OCI-LY7 (cell line): ENCODE results near the gene KHDC4. TPM values are rescaled to one million over a fixed set of nuclear protein-coding genes. Genes with fewer than 3 reads are reported as not detected.

ENCODE experiments used
- BruUV-seq: library from RNA; stranded (reverse); fragments of 400-500 nt; replicated peaks from 2 replicates; lab custom pipeline; 2021; lab: Mats Ljungman, UMichigan
- CTCF ChIA-PET: fragments of 300-600 bp; sonication (Branson Sonifier 250); formaldehyde crosslinking; loops from one replicate; lab custom pipeline; 2022; ENCODE audit warnings: antibody characterized with exemption; ENCODE audit not compliant: unreplicated experiment; lab: Charles Lee
- POLR2A ChIA-PET: fragments of 300-600 bp; sonication (Branson Sonifier 250); formaldehyde crosslinking; loops from one replicate; lab custom pipeline; 2022; ENCODE audit warnings: antibody characterized with exemption; lab: Charles Lee
- DNase-seq: peaks from one replicate; pipeline ENCODE4 v3.0.0-alpha.2; 2015; ENCODE audit warnings: low spot score
- H2AFZ ChIP-seq: fragments of 200-600 bp; sonication (generic), shearing (Covaris generic); 2 replicates; pipeline ENCODE4 v1.6.1; 2014; ENCODE audit warnings: mild to moderate bottlenecking, antibody characterized with exemption, low read length, moderate library complexity
- H3K27ac ChIP-seq: fragments of 200-600 bp; sonication (generic); 2 replicates; pipeline ENCODE4 v1.5.1; 2014; ENCODE audit warnings: mixed run types, low read depth, mild to moderate bottlenecking, moderate library complexity, low read length, inconsistent platforms; ENCODE audit not compliant: poor library complexity, severe bottlenecking
- H3K36me3 ChIP-seq: fragments of 200-600 bp; sonication (generic); 2 replicates; pipeline ENCODE4 v1.6.1; 2014; ENCODE audit warnings: mild to moderate bottlenecking, antibody characterized with exemption, low read length, moderate library complexity, mixed read lengths; ENCODE audit not compliant: insufficient read depth
- H3K4me1 ChIP-seq: fragments of 200-600 bp; sonication (generic); 2 replicates; pipeline ENCODE4 v1.5.1; 2014; ENCODE audit warnings: mild to moderate bottlenecking, low read length; ENCODE audit not compliant: insufficient read depth, poor library complexity, severe bottlenecking
- H3K4me2 ChIP-seq: fragments of 200-600 bp; sonication (generic); 2 replicates; pipeline ENCODE4 v1.6.1; 2014; ENCODE audit warnings: mild to moderate bottlenecking, low read length
- H3K4me3 ChIP-seq: fragments of 200-600 bp; sonication (generic); 2 replicates; pipeline ENCODE4 v1.5.1; 2014; ENCODE audit warnings: mild to moderate bottlenecking, low read depth, low read length; ENCODE audit not compliant: poor library complexity, severe bottlenecking
- H3K79me2 ChIP-seq: fragments of 200-600 bp; sonication (generic); 2 replicates; pipeline ENCODE4 v1.6.1; 2016; ENCODE audit warnings: low read depth, mild to moderate bottlenecking, low read length, moderate library complexity, mixed read lengths; ENCODE audit not compliant: insufficient read depth
- H3K9me2 ChIP-seq: fragments of 200-600 bp; sonication (generic); 2 replicates; pipeline ENCODE4 v1.6.1; 2016; ENCODE audit warnings: mild to moderate bottlenecking, low read length, mixed read lengths; ENCODE audit not compliant: insufficient read depth
- H3K9me3 ChIP-seq: fragments of 200-600 bp; sonication (generic); 2 replicates; pipeline ENCODE4 v1.6.1; 2014; ENCODE audit warnings: mild to moderate bottlenecking, mixed run types, low read length, mixed read lengths
- H4K20me1 ChIP-seq: fragments of 200-600 bp; sonication (generic); 2 replicates; pipeline ENCODE4 v1.6.1; 2014; ENCODE audit warnings: mild to moderate bottlenecking, antibody characterized with exemption, low read length, moderate library complexity, mixed read lengths; ENCODE audit not compliant: insufficient read depth
- CTCF ChIP-seq: fragments of 200-600 bp; sonication (generic); conservative IDR thresholded peaks from 2 replicates; pipeline ENCODE4 v1.5.1; 2014; ENCODE audit warnings: mild to moderate bottlenecking, antibody characterized with exemption, low read length, moderate library complexity, mixed read lengths
- EZH2phosphoT487 ChIP-seq: fragments of 200-600 bp; sonication (generic); IDR thresholded peaks from 2 replicates; pipeline ENCODE4 v1.6.1; 2018; ENCODE audit warnings: low read depth, borderline replicate concordance, mild to moderate bottlenecking, mixed run types, antibody characterized with exemption, low read length, moderate library complexity, mixed read lengths
- intact Hi-C: fragments of 100-400 bp; cut with micrococcal nuclease; formaldehyde crosslinking; loops from one replicate; pipeline ENCODE4 v1.10.0; 2022; ENCODE audit not compliant: unreplicated experiment
- total RNA-seq, 2 experiments: library from RNA; depleted of rRNA in 1 of 2; stranded (reverse); fragments of >200 nt in 1 of 2; shearing (Covaris generic) in 1 of 2; gene quantifications; 2 replicates each; pipeline ENCODE4 v1.2.3, GENCODE V29; 2014 to 2022

KHDC4 gene
- total RNA-seq, 2 experiments from 2014 or later, result 88.9 to 121 TPM

GRCh38 chr1:155871390-155871789 is 62.8 kb downstream of the KHDC4 start:
- Histone ChIP-seq H3K9me3 (no peaks in the 10 kb centered on the region), H3K4me3 (no peak overlapping the region), H3K4me2 (no peak overlapping the region), H3K79me2 (peaks cover 94% of the 10 kb centered on the region), H3K27ac (no peak overlapping the region), H3K4me1 (peaks cover 24% of the 10 kb centered on the region), H3K36me3 (peaks cover 80% of the 10 kb centered on the region), H3K9me2 (no peaks in the 10 kb centered on the region), H4K20me1 (no peaks in the 10 kb centered on the region), H2AFZ (no peak overlapping the region)
- POLR2A ChIA-PET, result interaction anchor here (0.6 to 4.8 kb wide), 3 partner anchors 11 to 867 kb away, joined by 5 to 42 read pairs (median 39); partner anchors contain the start of gene SYT11
- no TSS peak for BruUV-seq
- TF ChIP-seq CTCF, result no peak
- TF ChIP-seq EZH2phosphoT487, result no peak
- no peak for DNase-seq
- intact Hi-C loops, result no loop called here
- CTCF ChIA-PET, result no interaction called here

DNA sequence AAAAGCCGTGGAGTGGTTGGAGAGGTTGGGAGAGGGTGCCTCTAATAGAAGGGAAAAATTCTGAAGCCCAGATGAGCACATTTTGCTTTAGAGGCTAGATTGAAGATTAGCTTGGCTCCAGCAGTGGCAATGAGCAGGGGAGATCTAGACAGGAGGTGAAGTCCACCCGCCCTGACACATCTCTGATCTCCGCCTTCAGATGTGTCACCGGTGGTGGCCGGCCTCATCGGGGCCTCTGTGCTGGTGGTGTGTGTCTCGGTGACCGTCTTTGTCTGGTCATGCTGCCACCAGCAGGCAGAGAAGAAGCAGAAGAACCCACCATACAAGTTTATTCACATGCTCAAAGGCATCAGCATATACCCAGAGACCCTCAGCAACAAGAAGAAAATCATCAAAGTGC is 66.4 kb downstream of the KHDC4 start:
- Histone ChIP-seq H3K4me3 (no peak overlapping the region), H3K9me2 (no peaks in the 10 kb centered on the region), H4K20me1 (no peaks in the 10 kb centered on the region), H3K9me3 (no peaks in the 10 kb centered on the region), H3K79me2 (peaks cover 96% of the 10 kb centered on the region), H3K4me1 (peaks cover 25% of the 10 kb centered on the region), H3K36me3 (peaks cover 81% of the 10 kb centered on the region), H3K4me2 (no peak overlapping the region), H3K27ac (no peak overlapping the region), H2AFZ (no peak overlapping the region)
- CTCF ChIA-PET, result no interaction called here
- no TSS peak for BruUV-seq
- POLR2A ChIA-PET, result no interaction called here
- TF ChIP-seq CTCF, result no peak
- TF ChIP-seq EZH2phosphoT487, result no peak
- DNase-seq, result no peak
- intact Hi-C loops, result no loop called here

DNA sequence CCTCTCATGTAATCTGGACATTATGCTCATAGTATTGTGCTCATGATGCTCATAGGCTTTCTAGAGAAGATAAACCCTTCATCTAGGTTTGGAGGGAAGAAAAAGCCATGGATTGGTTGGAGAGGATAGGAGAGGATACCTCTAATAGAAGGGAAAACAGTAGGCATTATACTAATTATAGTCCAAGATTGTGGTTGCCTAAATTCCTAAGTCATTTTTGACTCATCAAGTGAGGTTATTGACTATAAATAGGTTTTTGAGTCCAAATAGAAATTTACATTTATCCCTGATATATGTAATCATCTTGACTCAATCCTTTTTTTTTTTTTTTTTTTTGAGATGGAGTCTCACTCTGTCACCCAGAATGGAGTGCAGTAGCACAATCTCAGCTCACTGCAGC is 69.8 kb downstream of the KHDC4 start:
- H4K20me1 ChIP-seq, result no peaks in the 10 kb centered on the region
- BruUV-seq, result no TSS peak
- no peak overlapping the region for H3K4me2 ChIP-seq
- H3K4me1 ChIP-seq, result peaks cover 35% of the 10 kb centered on the region
- CTCF ChIA-PET, result no interaction called here
- H3K27ac ChIP-seq, result no peak overlapping the region
- intact Hi-C loops, result no loop called here
- DNase-seq, result no peak
- TF ChIP-seq EZH2phosphoT487 (no peak), CTCF (no peak)
- H3K9me2 ChIP-seq, result no peaks in the 10 kb centered on the region
- H2AFZ ChIP-seq, result no peak overlapping the region
- H3K9me3 ChIP-seq, result no peaks in the 10 kb centered on the region
- H3K4me3 ChIP-seq, result no peak overlapping the region
- peaks cover 96% of the 10 kb centered on the region for H3K79me2 ChIP-seq
- peaks cover 70% of the 10 kb centered on the region for H3K36me3 ChIP-seq
- POLR2A ChIA-PET, result interaction anchor here (0.5 to 1.2 kb wide), 9 partner anchors 9 to 34 kb away, joined by 3 to 8 read pairs (median 4); no protein-coding TSS in a partner anchor
